CD4-positive, CD25-positive, alpha-beta regulatory T cell (primary cell): ENCODE data around the gene STPG1. TPM values are rescaled to one million over a fixed set of nuclear protein-coding genes. Genes with fewer than 3 reads are reported as not detected.
"Not testable (repeated sequence)": the region's sequence is repeated elsewhere in the genome, so short reads cannot be mapped to it uniquely, and the experiment has no call there.

Experiments
- ATAC-seq, 2 donors: fragments of 150-1000 bp; cut with Tn5 transposase; one replicate each; pipeline ENCODE4 v1.10.0; 2021; ENCODE audit warnings: low read depth in 2 of 2, moderate number of reproducible peaks in 2 of 2, moderate library complexity in 1 of 2
- DNase-seq, 3 donors: peaks; one replicate each; pipeline versions ENCODE4 v3.0.0 to v3.0.0-alpha.2; 2012 to 2022; ENCODE audit warnings: mixed read lengths in 1 of 3
- H3K27ac ChIP-seq: one replicate; pipeline ENCODE4 v1.7.0; 2013; ENCODE audit warnings: mild to moderate bottlenecking, low read length; ENCODE audit not compliant: insufficient read depth, poor library complexity, severe bottlenecking
- H3K27me3 ChIP-seq: one replicate; pipeline ENCODE4 v1.7.0; 2013; ENCODE audit warnings: low read length; ENCODE audit not compliant: control insufficient read depth, insufficient read depth
- H3K36me3 ChIP-seq: one replicate; pipeline ENCODE4 v1.7.0; 2013; ENCODE audit warnings: mild to moderate bottlenecking, low read length, moderate library complexity; ENCODE audit not compliant: control insufficient read depth, insufficient read depth
- H3K4me1 ChIP-seq: 2 replicates; pipeline ENCODE4 v1.7.0; 2013; ENCODE audit warnings: mild to moderate bottlenecking, low read length; ENCODE audit not compliant: insufficient read depth, control insufficient read depth, poor library complexity, severe bottlenecking
- H3K4me3 ChIP-seq: one replicate; pipeline ENCODE4 v1.7.0; 2013; ENCODE audit warnings: low read depth, mild to moderate bottlenecking, low read length, moderate library complexity
- H3K9me3 ChIP-seq, 2 experiments: 1 replicate in 1 of 2; 2 replicates in 1 of 2; pipeline ENCODE4 v1.7.0; 2013; ENCODE audit warnings: low read length in 2 of 2, mild to moderate bottlenecking in 1 of 2, moderate library complexity in 1 of 2; ENCODE audit not compliant: control insufficient read depth in 2 of 2
- H3K27ac Mint-ChIP-seq, 3 donors: one replicate each; pipeline ENCODE4 v1.8.0; 2020 to 2022; ENCODE audit warnings: mild to moderate bottlenecking in 3 of 3, mixed read lengths in 3 of 3, moderate library complexity in 2 of 3
- H3K27me3 Mint-ChIP-seq: one replicate; pipeline ENCODE4 v1.8.0; 2022; ENCODE audit warnings: mild to moderate bottlenecking, mixed read lengths
- H3K36me3 Mint-ChIP-seq: one replicate; pipeline ENCODE4 v1.8.0; 2020; ENCODE audit warnings: mixed read lengths
- H3K4me1 Mint-ChIP-seq, 4 donors: one replicate each; pipeline ENCODE4 v1.8.0; 2020 to 2022; ENCODE audit warnings: mixed read lengths in 4 of 4, mild to moderate bottlenecking in 1 of 4
- H3K4me3 Mint-ChIP-seq, 4 donors: one replicate each; pipeline ENCODE4 v1.8.0; 2020 to 2022; ENCODE audit warnings: mild to moderate bottlenecking in 4 of 4, mixed read lengths in 4 of 4, moderate library complexity in 3 of 4
- H3K9me3 Mint-ChIP-seq, 7 donors: one replicate each; pipeline ENCODE4 v1.8.0; 2020 to 2022; ENCODE audit warnings: mixed read lengths in 7 of 7, mild to moderate bottlenecking in 3 of 7, moderate library complexity in 2 of 7
- polyA plus RNA-seq, 4 donors: library from polyadenylated mRNA; unstranded; fragments of 300-500 nt; fragmentation: Illumina TruSeq; gene quantifications; one replicate each; pipeline ENCODE4 v1.2.3, GENCODE V29; 2021
- total RNA-seq: library from RNA; stranded (reverse); gene quantifications from one replicate; pipeline ENCODE4 v1.2.3, GENCODE V29; 2022

STPG1 gene
- total and polyA plus RNA-seq, 5 donors from 2014 or later = 1.1 to 5.3 (median 3.4) TPM

DNA sequence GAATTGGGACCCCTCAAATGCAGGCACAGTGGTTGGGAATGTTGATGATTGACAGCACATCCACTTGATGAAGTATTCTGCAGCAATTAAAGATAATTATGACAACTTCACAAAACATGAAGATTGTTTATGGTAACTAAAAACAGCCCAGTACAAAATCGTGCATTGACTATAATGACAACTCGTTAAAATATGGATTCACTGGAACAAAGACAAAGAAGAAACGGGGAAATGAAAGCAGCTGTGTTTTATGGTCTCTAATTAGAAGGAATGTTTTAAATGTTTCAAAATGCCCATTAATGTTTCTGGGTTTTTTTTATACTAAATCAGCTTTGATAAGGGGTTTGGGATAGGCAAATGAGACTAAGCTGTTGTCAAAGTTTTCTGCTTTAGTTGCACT lies 38.2 kb upstream of the STPG1 start:
- Mint-ChIP-seq H3K4me1 (peaks cover 0 to 10% (median 2%) of the 10 kb centered on the region in 4 donors), H3K4me3 (no peak overlapping the region), H3K27me3 (no peaks in the 10 kb centered on the region), H3K36me3 (peaks cover 72% of the 10 kb centered on the region), H3K9me3 (no peaks in the 10 kb centered on the region), H3K27ac (peak overlapping the region in 2 of 3 donors; percentile 2 to 73)
- DNase-seq = no peak
- no peak for ATAC-seq
- Histone ChIP-seq H3K36me3 (peaks cover 89% of the 10 kb centered on the region), H3K4me3 (no peak overlapping the region), H3K9me3 (no peaks in the 10 kb centered on the region), H3K27ac (no peak overlapping the region), H3K27me3 (no peaks in the 10 kb centered on the region), H3K4me1 (no peaks in the 10 kb centered on the region)

DNA sequence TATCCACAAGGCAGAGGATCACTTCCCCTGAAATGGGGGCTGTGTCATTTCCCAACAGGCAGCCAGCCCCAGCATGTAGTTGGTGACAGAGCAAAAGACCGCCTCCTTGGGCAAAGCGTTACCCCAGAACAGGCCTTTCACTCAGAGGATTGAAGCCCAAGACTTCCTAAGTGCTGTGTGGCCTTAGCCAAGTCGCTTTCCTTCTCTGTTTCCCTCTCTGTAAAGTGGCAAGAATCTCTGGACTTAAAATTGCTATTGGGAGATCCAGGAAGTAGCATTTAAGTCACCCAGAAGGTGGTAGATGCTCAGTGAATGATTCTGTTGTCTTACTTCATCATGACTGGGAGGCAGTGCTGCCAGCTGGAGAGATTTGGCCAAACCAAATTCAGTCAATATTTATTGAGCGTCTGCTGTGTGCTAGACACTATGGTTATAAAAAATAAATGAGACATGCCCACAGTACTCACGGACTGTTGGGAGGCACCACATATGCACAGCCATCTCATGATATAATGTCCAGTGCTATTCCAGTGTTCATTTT lies 37.3 kb upstream of the STPG1 start:
- H3K27me3 Mint-ChIP-seq = no peaks in the 10 kb centered on the region
- peak overlapping the region in 1 of 3 donors; percentile 73 for H3K27ac Mint-ChIP-seq
- H3K9me3 ChIP-seq = no peaks in the 10 kb centered on the region
- no peak overlapping the region for H3K4me3 Mint-ChIP-seq
- ATAC-seq (no peak), DNase-seq (no peak)
- H3K27ac ChIP-seq = no peak overlapping the region
- peaks cover 0 to 13% (median 3%) of the 10 kb centered on the region in 4 donors for H3K4me1 Mint-ChIP-seq
- peaks cover 75% of the 10 kb centered on the region for H3K36me3 Mint-ChIP-seq
- H3K4me3 ChIP-seq = no peak overlapping the region
- H3K4me1 ChIP-seq = no peaks in the 10 kb centered on the region
- H3K9me3 Mint-ChIP-seq = no peaks in the 10 kb centered on the region
- H3K27me3 ChIP-seq = no peaks in the 10 kb centered on the region
- H3K36me3 ChIP-seq = peaks cover 86% of the 10 kb centered on the region

- Mint-ChIP-seq H3K36me3 (peaks cover 80% of the 10 kb centered on the region), H3K27ac (peak overlapping the region in 1 of 3 donors; percentile 73), H3K27me3 (no peaks in the 10 kb centered on the region), H3K9me3 (no peaks in the 10 kb centered on the region), H3K4me3 (no peak overlapping the region), H3K4me1 (peaks cover 0 to 13% (median 5%) of the 10 kb centered on the region in 4 donors)
- Histone ChIP-seq H3K27ac (no peak overlapping the region), H3K4me3 (no peak overlapping the region), H3K27me3 (no peaks in the 10 kb centered on the region), H3K36me3 (peaks cover 86% of the 10 kb centered on the region), H3K9me3 (no peaks in the 10 kb centered on the region), H3K4me1 (no peaks in the 10 kb centered on the region)
- no peak for ATAC-seq
- no peak for DNase-seq
Observed at GRCh38 chr1:24450316-24450715, 36.7 kb upstream of the STPG1 start.

- not testable (repeated sequence) for H3K27ac ChIP-seq, H3K4me1 Mint-ChIP-seq, H3K4me3 Mint-ChIP-seq, H3K27me3 ChIP-seq, ATAC-seq, H3K4me3 ChIP-seq, DNase-seq, H3K4me1 ChIP-seq, H3K9me3 ChIP-seq, H3K27me3 Mint-ChIP-seq, H3K9me3 Mint-ChIP-seq
- peak overlapping the region in 1 of 3 donors; percentile 32 for H3K27ac Mint-ChIP-seq
- peaks cover 93% of the 10 kb centered on the region for H3K36me3 ChIP-seq
- peaks cover 63% of the 10 kb centered on the region for H3K36me3 Mint-ChIP-seq
Observed at GRCh38 chr1:24446446-24446845, 32.9 kb upstream of the STPG1 start.

- ATAC-seq = no peak
- Histone ChIP-seq H3K27me3 (no peaks in the 10 kb centered on the region), H3K9me3 (no peaks in the 10 kb centered on the region), H3K36me3 (peaks cover 78% of the 10 kb centered on the region), H3K27ac (no peak overlapping the region), H3K4me3 (no peak overlapping the region), H3K4me1 (no peaks in the 10 kb centered on the region)
- H3K27me3 Mint-ChIP-seq = no peaks in the 10 kb centered on the region
- H3K4me3 Mint-ChIP-seq = no peak overlapping the region
- H3K9me3 Mint-ChIP-seq = no peaks in the 10 kb centered on the region
- peaks cover 51% of the 10 kb centered on the region for H3K36me3 Mint-ChIP-seq
- H3K27ac Mint-ChIP-seq = peak overlapping the region in 1 of 3 donors; percentile 56
- H3K4me1 Mint-ChIP-seq = peaks cover 0 to 19% (median 9%) of the 10 kb centered on the region in 4 donors
- no peak for DNase-seq
Observed at GRCh38 chr1:24443241-24443656, 29.7 kb upstream of the STPG1 start.

DNA sequence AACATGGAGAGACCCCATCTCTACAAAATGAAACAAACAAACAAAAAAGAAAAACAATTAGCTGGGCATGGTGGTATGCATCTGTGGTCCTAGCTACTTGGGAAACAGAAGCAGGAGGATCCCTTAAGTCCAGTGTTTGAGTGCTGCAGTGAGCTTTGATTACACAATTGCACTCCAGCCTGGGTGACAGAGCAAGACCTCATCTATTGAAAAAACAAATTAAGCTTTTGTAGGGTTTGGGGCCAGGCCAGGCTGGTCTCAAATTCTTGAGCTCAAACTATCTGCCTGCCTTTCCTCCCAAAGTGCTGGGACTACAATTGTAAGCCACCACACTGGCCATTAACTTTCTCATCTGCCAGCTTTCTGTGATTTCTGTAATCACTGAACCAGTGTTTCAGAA lies 29.2 kb upstream of the STPG1 start:
- Mint-ChIP-seq H3K4me1 (peaks cover 0 to 19% (median 13%) of the 10 kb centered on the region in 4 donors), H3K36me3 (peaks cover 47% of the 10 kb centered on the region), H3K4me3 (no peak overlapping the region), H3K27me3 (no peaks in the 10 kb centered on the region), H3K9me3 (no peaks in the 10 kb centered on the region), H3K27ac (peak overlapping the region in 1 of 3 donors; percentile 56)
- peaks cover 78% of the 10 kb centered on the region for H3K36me3 ChIP-seq
- H3K4me1 ChIP-seq = no peaks in the 10 kb centered on the region
- H3K27me3 ChIP-seq = no peaks in the 10 kb centered on the region
- DNase-seq (no peak), ATAC-seq (no peak)
- H3K4me3 ChIP-seq = no peak overlapping the region
- no peaks in the 10 kb centered on the region for H3K9me3 ChIP-seq
- H3K27ac ChIP-seq = no peak overlapping the region

- ATAC-seq (no peak), DNase-seq (no peak)
- no peak overlapping the region for H3K4me3 ChIP-seq
- H3K4me3 Mint-ChIP-seq = no peak overlapping the region
- H3K27ac Mint-ChIP-seq = peak overlapping the region in 1 of 3 donors; percentile 56
- H3K27me3 Mint-ChIP-seq = no peaks in the 10 kb centered on the region
- H3K27ac ChIP-seq = no peak overlapping the region
- no peaks in the 10 kb centered on the region for H3K27me3 ChIP-seq
- peaks cover 0 to 22% (median 18%) of the 10 kb centered on the region in 4 donors for H3K4me1 Mint-ChIP-seq
- H3K36me3 ChIP-seq = peaks cover 73% of the 10 kb centered on the region
- H3K4me1 ChIP-seq = no peaks in the 10 kb centered on the region
- no peaks in the 10 kb centered on the region for H3K9me3 Mint-ChIP-seq
- peaks cover 44% of the 10 kb centered on the region for H3K36me3 Mint-ChIP-seq
- H3K9me3 ChIP-seq = no peaks in the 10 kb centered on the region
Observed at GRCh38 chr1:24441996-24442668, 28.6 kb upstream of the STPG1 start.

DNA sequence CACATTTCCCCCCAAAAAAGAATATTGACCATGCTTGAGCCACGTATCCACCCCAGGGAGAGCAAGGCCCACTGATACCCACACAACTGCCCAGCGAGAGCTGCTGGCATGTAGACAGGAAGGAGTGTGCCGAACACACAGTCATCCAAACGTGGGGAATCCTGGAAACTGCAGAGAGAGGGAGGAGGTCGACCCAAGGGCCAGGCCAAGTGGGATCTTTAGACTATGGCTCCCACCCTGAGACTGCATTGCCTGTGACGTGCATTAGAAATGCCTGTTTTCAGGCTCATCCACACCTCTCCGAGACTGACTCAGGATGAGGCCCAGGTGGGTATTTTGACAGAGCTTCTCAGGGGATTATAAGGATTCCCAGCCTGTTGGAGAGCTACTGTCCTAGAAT lies 27.9 kb upstream of the STPG1 start:
- H3K27me3 ChIP-seq = no peaks in the 10 kb centered on the region
- H3K36me3 Mint-ChIP-seq = peaks cover 38% of the 10 kb centered on the region

More for the DNA sequence above, 27.9 kb upstream of the STPG1 start:
- H3K9me3 Mint-ChIP-seq = no peaks in the 10 kb centered on the region
- H3K27ac Mint-ChIP-seq = peak overlapping the region in 1 of 3 donors; percentile 83
- no peak for DNase-seq
- ATAC-seq = no peak
- Histone ChIP-seq H3K27ac (no peak overlapping the region), H3K9me3 (no peaks in the 10 kb centered on the region), H3K36me3 (peaks cover 69% of the 10 kb centered on the region), H3K4me1 (no peaks in the 10 kb centered on the region), H3K4me3 (no peak overlapping the region)
- H3K27me3 Mint-ChIP-seq = no peaks in the 10 kb centered on the region
- H3K4me3 Mint-ChIP-seq = no peak overlapping the region
- peaks cover 0 to 22% (median 14%) of the 10 kb centered on the region in 4 donors for H3K4me1 Mint-ChIP-seq
